Trophoblast cell (in vitro differentiated cells and primary cell): Measurements from ENCODE around the gene ETS2.
"Not testable (repeated sequence)": the region's sequence is repeated elsewhere in the genome, so short reads cannot be mapped to it uniquely, and the experiment has no call there.

Experiments
- DNase-seq, 2 donors: peaks; one replicate each; pipeline ENCODE4 v3.0.0-alpha.2; 2016
- H2AFZ ChIP-seq: 2 replicates; pipeline ENCODE4 v1.6.1; 2013; ENCODE audit warnings: low read length, moderate library complexity, mild to moderate bottlenecking; ENCODE audit not compliant: insufficient read depth, poor library complexity
- H2AK5ac ChIP-seq: 2 replicates; pipeline ENCODE4 v1.6.1; 2013; ENCODE audit warnings: mild to moderate bottlenecking, low read length
- H2BK120ac ChIP-seq: 2 replicates; pipeline ENCODE4 v1.6.1; 2013; ENCODE audit warnings: low read length, mild to moderate bottlenecking, moderate library complexity; ENCODE audit not compliant: insufficient read depth, poor library complexity
- H2BK12ac ChIP-seq: 2 replicates; pipeline ENCODE4 v1.6.1; 2013; ENCODE audit warnings: mild to moderate bottlenecking, low read length, moderate library complexity
- H2BK5ac ChIP-seq: 2 replicates; pipeline ENCODE4 v1.6.1; 2013; ENCODE audit warnings: low read length, low read depth, moderate library complexity, mild to moderate bottlenecking; ENCODE audit not compliant: poor library complexity
- H3K14ac ChIP-seq: 2 replicates; pipeline ENCODE4 v1.6.1; 2013; ENCODE audit warnings: mild to moderate bottlenecking, low read length
- H3K18ac ChIP-seq: 2 replicates; pipeline ENCODE4 v1.6.1; 2013; ENCODE audit warnings: mild to moderate bottlenecking, low read length
- H3K23ac ChIP-seq: 2 replicates; pipeline ENCODE4 v1.6.1; 2013; ENCODE audit warnings: low read length
- H3K27ac ChIP-seq: 2 replicates; pipeline ENCODE4 v1.5.1; 2013; ENCODE audit warnings: low read depth, mild to moderate bottlenecking, inconsistent platforms, low read length, moderate library complexity
- H3K27me3 ChIP-seq: 2 replicates; pipeline ENCODE4 v1.6.1; 2013; ENCODE audit warnings: inconsistent platforms, mild to moderate bottlenecking, low read length, moderate library complexity; ENCODE audit not compliant: insufficient read depth
- H3K36me3 ChIP-seq, 2 experiments: 1 replicate in 1 of 2; 2 replicates in 1 of 2; pipeline ENCODE4 v1.6.1; 2013; ENCODE audit warnings: low read length in 2 of 2, mild to moderate bottlenecking in 2 of 2, moderate library complexity in 1 of 2; ENCODE audit not compliant: insufficient read depth in 2 of 2, control insufficient read depth in 1 of 2
- H3K4ac ChIP-seq: 2 replicates; pipeline ENCODE4 v1.6.1; 2013; ENCODE audit warnings: low read depth, mild to moderate bottlenecking, low read length, moderate library complexity
- H3K4me1 ChIP-seq, 2 experiments: 1 replicate in 1 of 2; 2 replicates in 1 of 2; pipeline ENCODE4 v1.6.1; 2013; ENCODE audit warnings: low read length in 2 of 2, mild to moderate bottlenecking in 2 of 2, moderate library complexity in 1 of 2; ENCODE audit not compliant: insufficient read depth in 2 of 2, control insufficient read depth in 1 of 2
- H3K4me2 ChIP-seq: 2 replicates; pipeline ENCODE4 v1.6.1; 2013; ENCODE audit warnings: inconsistent platforms, mild to moderate bottlenecking, low read length, moderate library complexity
- H3K4me3 ChIP-seq: 2 replicates; pipeline ENCODE4 v1.5.1; 2013; ENCODE audit warnings: mild to moderate bottlenecking, low read depth, low read length, inconsistent platforms
- H3K79me1 ChIP-seq: one replicate; pipeline ENCODE4 v1.6.1; 2013; ENCODE audit warnings: low read length
- H3K79me2 ChIP-seq: 2 replicates; pipeline ENCODE4 v1.6.1; 2013; ENCODE audit warnings: low read length, mild to moderate bottlenecking; ENCODE audit not compliant: control insufficient read depth, insufficient read depth, poor library complexity
- H3K9ac ChIP-seq: 2 replicates; pipeline ENCODE4 v1.6.1; 2013; ENCODE audit warnings: mild to moderate bottlenecking, low read length
- H3K9me3 ChIP-seq: 2 replicates; pipeline ENCODE4 v1.6.1; 2013; ENCODE audit warnings: low read depth, mild to moderate bottlenecking, control low read depth, inconsistent platforms, low read length; ENCODE audit not compliant: insufficient read depth
- H4K12ac ChIP-seq: 2 replicates; pipeline ENCODE4 v1.6.1; 2013; ENCODE audit warnings: low read depth, mild to moderate bottlenecking, low read length, moderate library complexity
- H4K8ac ChIP-seq: 2 replicates; pipeline ENCODE4 v1.6.1; 2013; ENCODE audit warnings: low read depth, mild to moderate bottlenecking, low read length, moderate library complexity
- H4K91ac ChIP-seq: one replicate; pipeline ENCODE4 v1.6.1; 2013; ENCODE audit warnings: low read depth, mild to moderate bottlenecking, low read length, moderate library complexity
- WGBS: extraction: QIAGEN DNeasy Blood & Tissue Kit; methylation state at CpG from one replicate; pipeline ENCODE4 v1.1.7; 2013; ENCODE audit warnings: missing lambda C conversion rate; ENCODE audit not compliant: insufficient read length, insufficient coverage; ENCODE audit errors: extremely low coverage; 5-methylcytosine and 5-hydroxymethylcytosine counted together

ETS2 gene

GRCh38 chr21:38828111-38828510 lies 22.4 kb downstream of the ETS2 start:
- not testable (repeated sequence) for H4K8ac ChIP-seq, H3K14ac ChIP-seq, H3K9ac ChIP-seq, DNase-seq, H3K4me3 ChIP-seq, H3K23ac ChIP-seq, H2BK12ac ChIP-seq, H3K4me1 ChIP-seq, H4K91ac ChIP-seq, H3K27me3 ChIP-seq, H2BK120ac ChIP-seq, H4K12ac ChIP-seq, H2AFZ ChIP-seq, H3K79me1 ChIP-seq, H2BK5ac ChIP-seq, H3K4ac ChIP-seq, H3K18ac ChIP-seq, H2AK5ac ChIP-seq, H3K27ac ChIP-seq, H3K9me3 ChIP-seq, H3K79me2 ChIP-seq, H3K36me3 ChIP-seq, H3K4me2 ChIP-seq
- WGBS = no CpG with 5 or more reads among the region's 7 CpGs

- Histone ChIP-seq H2BK12ac (peak overlapping the region; percentile 45), H2BK120ac (no peak overlapping the region), H3K4me1 (peaks cover 3 to 5% of the 10 kb centered on the region in 2 experiments), H2BK5ac (peak overlapping the region; percentile 18), H4K12ac (no peak overlapping the region), H3K79me1 (peaks cover 3% of the 10 kb centered on the region), H3K4me3 (no peak overlapping the region), H3K18ac (no peak overlapping the region), H4K91ac (no peak overlapping the region), H3K79me2 (no peaks in the 10 kb centered on the region), H3K4me2 (no peak overlapping the region), H3K36me3 (no peaks in the 10 kb centered on the region), H3K23ac (no peak overlapping the region), H3K9ac (no peak overlapping the region), H2AFZ (no peak overlapping the region), H3K4ac (no peak overlapping the region), H2AK5ac (no peak overlapping the region), H4K8ac (no peak overlapping the region), H3K27me3 (no peaks in the 10 kb centered on the region), H3K14ac (no peak overlapping the region), H3K27ac (no peak overlapping the region), H3K9me3 (no peaks in the 10 kb centered on the region)
- peak; percentile 73 to 74 for DNase-seq
- no CpG with 5 or more reads among the region's 2 CpGs for WGBS
These were observed 25.2 kb downstream of the ETS2 start for GRCh38 chr21:38830671-38831525.

- Histone ChIP-seq H3K79me2 (no peaks in the 10 kb centered on the region), H4K12ac (no peak overlapping the region), H3K79me1 (peaks cover 3% of the 10 kb centered on the region), H3K18ac (no peak overlapping the region), H3K27ac (no peak overlapping the region), H3K9me3 (no peaks in the 10 kb centered on the region), H3K4ac (no peak overlapping the region), H3K9ac (no peak overlapping the region), H2AK5ac (peak overlapping the region; percentile 76), H2BK120ac (no peak overlapping the region), H2BK12ac (no peak overlapping the region), H3K36me3 (no peaks in the 10 kb centered on the region), H2BK5ac (no peak overlapping the region), H3K4me2 (no peak overlapping the region), H2AFZ (no peak overlapping the region), H3K27me3 (no peaks in the 10 kb centered on the region), H4K8ac (no peak overlapping the region), H4K91ac (peak overlapping the region; percentile 51), H3K23ac (no peak overlapping the region), H3K4me1 (peaks cover 3 to 5% of the 10 kb centered on the region in 2 experiments), H3K14ac (no peak overlapping the region), H3K4me3 (no peak overlapping the region)
- peak; percentile 99 to 100 for DNase-seq
- no CpG with 5 or more reads among the region's 7 CpGs for WGBS
These were observed 26.1 kb downstream of the ETS2 start for GRCh38 chr21:38831526-38832467.

- peaks cover 3% of the 10 kb centered on the region for H3K79me1 ChIP-seq
- no peak overlapping the region for H4K8ac ChIP-seq
- WGBS = no CpG with 5 or more reads among the region's 3 CpGs
- no peak overlapping the region for H3K4me2 ChIP-seq
- no peak overlapping the region for H3K18ac ChIP-seq
- H2AK5ac ChIP-seq = no peak overlapping the region
- H2BK120ac ChIP-seq = no peak overlapping the region
- H2AFZ ChIP-seq = no peak overlapping the region
- H3K9me3 ChIP-seq = no peaks in the 10 kb centered on the region
- no peak overlapping the region for H2BK12ac ChIP-seq
- H3K36me3 ChIP-seq = no peaks in the 10 kb centered on the region
- H3K14ac ChIP-seq = no peak overlapping the region
- no peak overlapping the region for H3K27ac ChIP-seq
- H3K4me3 ChIP-seq = no peak overlapping the region
- H4K12ac ChIP-seq = no peak overlapping the region
- peaks cover 3 to 5% of the 10 kb centered on the region in 2 experiments for H3K4me1 ChIP-seq
- peak overlapping the region; percentile 51 for H4K91ac ChIP-seq
- H3K79me2 ChIP-seq = no peaks in the 10 kb centered on the region
- H3K9ac ChIP-seq = no peak overlapping the region
- no peaks in the 10 kb centered on the region for H3K27me3 ChIP-seq
- DNase-seq = no peak
- no peak overlapping the region for H3K23ac ChIP-seq
- no peak overlapping the region for H3K4ac ChIP-seq
- no peak overlapping the region for H2BK5ac ChIP-seq
These were observed 26.9 kb downstream of the ETS2 start for GRCh38 chr21:38832664-38833063.
